HG03575 (cell line): ENCODE results near the gene BAK1.

Experiments used
- ATAC-seq: cut with Tn5 transposase; IDR thresholded peaks from one replicate; pipeline ENCODE4 v1.9.1; 2021; ENCODE audit not compliant: unreplicated experiment, insufficient number of reproducible peaks, low FRiP score; ENCODE audit errors: extremely low read depth

The BAK1 gene

GRCh38 chr6:33590531-33591198 is 10.6 kb upstream of the BAK1 start:
- no peak for ATAC-seq

- ATAC-seq: no peak
Measured at GRCh38 chr6:33589731-33590530, 9.9 kb upstream of the BAK1 start.

GRCh38 chr6:33589392-33589730 is 9.3 kb upstream of the BAK1 start:
- no peak for ATAC-seq

- ATAC-seq: no peak
Measured at GRCh38 chr6:33588894-33589293, 8.8 kb upstream of the BAK1 start.

GRCh38 chr6:33587529-33587928 is 7.5 kb upstream of the BAK1 start:
- no peak for ATAC-seq

- no peak for ATAC-seq
Measured at GRCh38 chr6:33586108-33586640, 6.1 kb upstream of the BAK1 start.

GRCh38 chr6:33585403-33586107 is 5.5 kb upstream of the BAK1 start:
- no peak for ATAC-seq

GRCh38 chr6:33584700-33585402 is 4.8 kb upstream of the BAK1 start:
- ATAC-seq: no peak

- ATAC-seq: no peak
Measured at GRCh38 chr6:33583591-33584155, 3.6 kb upstream of the BAK1 start.

- no peak for ATAC-seq
Measured at GRCh38 chr6:33581186-33581585, 1.1 kb upstream of the BAK1 start.

- no peak for ATAC-seq
Measured at GRCh38 chr6:33578588-33579011, 1.5 kb downstream of the BAK1 start.

GRCh38 chr6:33578164-33578563 is 1.9 kb downstream of the BAK1 start:
- ATAC-seq: no peak

- no peak for ATAC-seq
Measured at GRCh38 chr6:33577718-33578117, 2.4 kb downstream of the BAK1 start.

GRCh38 chr6:33577106-33577535 is 3.0 kb downstream of the BAK1 start:
- ATAC-seq: no peak

GRCh38 chr6:33576668-33577067 is 3.4 kb downstream of the BAK1 start:
- ATAC-seq: no peak

GRCh38 chr6:33575211-33575610 is 4.9 kb downstream of the BAK1 start:
- no peak for ATAC-seq

- ATAC-seq: no peak
Measured at GRCh38 chr6:33571637-33572316, 8.3 kb downstream of the BAK1 start.
